Measurements from ENCODE around the gene CYTH1.
"Not testable (repeated sequence)": the region's sequence is repeated elsewhere in the genome, so short reads cannot be mapped to it uniquely, and the experiment has no call there.

The CYTH1 gene

GRCh38 chr17:78780335-78780734, 1.7 kb downstream of the CYTH1 start (continued):
- TF ChIP-seq, protein P1, sequence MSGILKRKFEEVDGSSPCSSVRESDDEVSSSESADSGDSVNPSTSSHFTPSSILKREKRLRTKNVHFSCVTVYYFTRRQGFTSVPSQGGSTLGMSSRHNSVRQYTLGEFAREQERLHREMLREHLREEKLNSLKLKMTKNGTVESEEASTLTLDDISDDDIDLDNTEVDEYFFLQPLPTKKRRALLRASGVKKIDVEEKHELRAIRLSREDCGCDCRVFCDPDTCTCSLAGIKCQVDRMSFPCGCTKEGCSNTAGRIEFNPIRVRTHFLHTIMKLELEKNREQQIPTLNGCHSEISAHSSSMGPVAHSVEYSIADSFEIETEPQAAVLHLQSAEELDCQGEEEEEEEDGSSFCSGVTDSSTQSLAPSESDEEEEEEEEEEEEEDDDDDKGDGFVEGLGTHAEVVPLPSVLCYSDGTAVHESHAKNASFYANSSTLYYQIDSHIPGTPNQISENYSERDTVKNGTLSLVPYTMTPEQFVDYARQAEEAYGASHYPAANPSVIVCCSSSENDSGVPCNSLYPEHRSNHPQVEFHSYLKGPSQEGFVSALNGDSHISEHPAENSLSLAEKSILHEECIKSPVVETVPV (CRISPR knock-in tag; IDR thresholded peaks at IDR 0.05) = no peak
- TF ChIP-seq, protein P2, sequence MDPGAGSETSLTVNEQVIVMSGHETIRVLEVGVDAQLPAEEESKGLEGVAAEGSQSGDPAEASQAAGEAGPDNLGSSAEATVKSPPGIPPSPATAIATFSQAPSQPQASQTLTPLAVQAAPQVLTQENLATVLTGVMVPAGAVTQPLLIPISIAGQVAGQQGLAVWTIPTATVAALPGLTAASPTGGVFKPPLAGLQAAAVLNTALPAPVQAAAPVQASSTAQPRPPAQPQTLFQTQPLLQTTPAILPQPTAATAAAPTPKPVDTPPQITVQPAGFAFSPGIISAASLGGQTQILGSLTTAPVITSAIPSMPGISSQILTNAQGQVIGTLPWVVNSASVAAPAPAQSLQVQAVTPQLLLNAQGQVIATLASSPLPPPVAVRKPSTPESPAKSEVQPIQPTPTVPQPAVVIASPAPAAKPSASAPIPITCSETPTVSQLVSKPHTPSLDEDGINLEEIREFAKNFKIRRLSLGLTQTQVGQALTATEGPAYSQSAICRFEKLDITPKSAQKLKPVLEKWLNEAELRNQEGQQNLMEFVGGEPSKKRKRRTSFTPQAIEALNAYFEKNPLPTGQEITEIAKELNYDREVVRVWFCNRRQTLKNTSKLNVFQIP (CRISPR knock-in tag; IDR thresholded peaks at IDR 0.05; ENCODE audit: borderline replicate concordance, low read depth) = no peak
- TF ChIP-seq ESRRG (CRISPR knock-in tag; IDR thresholded peaks at IDR 0.05) (no peak), GLIS3 (CRISPR knock-in tag; IDR thresholded peaks at IDR 0.05) (no peak), ZNF8 (CRISPR knock-in tag; IDR thresholded peaks at IDR 0.05) (no peak), BACH2 (CRISPR knock-in tag; IDR thresholded peaks at IDR 0.05; ENCODE audit: borderline replicate concordance) (no peak), ZFP3 (CRISPR knock-in tag; IDR thresholded peaks at IDR 0.05) (no peak), TCF4 (CRISPR knock-in tag; IDR thresholded peaks at IDR 0.05; ENCODE audit: borderline replicate concordance) (no peak)
- TF ChIP-seq, protein P3, sequence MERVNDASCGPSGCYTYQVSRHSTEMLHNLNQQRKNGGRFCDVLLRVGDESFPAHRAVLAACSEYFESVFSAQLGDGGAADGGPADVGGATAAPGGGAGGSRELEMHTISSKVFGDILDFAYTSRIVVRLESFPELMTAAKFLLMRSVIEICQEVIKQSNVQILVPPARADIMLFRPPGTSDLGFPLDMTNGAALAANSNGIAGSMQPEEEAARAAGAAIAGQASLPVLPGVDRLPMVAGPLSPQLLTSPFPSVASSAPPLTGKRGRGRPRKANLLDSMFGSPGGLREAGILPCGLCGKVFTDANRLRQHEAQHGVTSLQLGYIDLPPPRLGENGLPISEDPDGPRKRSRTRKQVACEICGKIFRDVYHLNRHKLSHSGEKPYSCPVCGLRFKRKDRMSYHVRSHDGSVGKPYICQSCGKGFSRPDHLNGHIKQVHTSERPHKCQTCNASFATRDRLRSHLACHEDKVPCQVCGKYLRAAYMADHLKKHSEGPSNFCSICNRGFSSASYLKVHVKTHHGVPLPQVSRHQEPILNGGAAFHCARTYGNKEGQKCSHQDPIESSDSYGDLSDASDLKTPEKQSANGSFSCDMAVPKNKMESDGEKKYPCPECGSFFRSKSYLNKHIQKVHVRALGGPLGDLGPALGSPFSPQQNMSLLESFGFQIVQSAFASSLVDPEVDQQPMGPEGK (CRISPR knock-in tag; IDR thresholded peaks at IDR 0.05; ENCODE audit: borderline replicate concordance) = no peak

DNA sequence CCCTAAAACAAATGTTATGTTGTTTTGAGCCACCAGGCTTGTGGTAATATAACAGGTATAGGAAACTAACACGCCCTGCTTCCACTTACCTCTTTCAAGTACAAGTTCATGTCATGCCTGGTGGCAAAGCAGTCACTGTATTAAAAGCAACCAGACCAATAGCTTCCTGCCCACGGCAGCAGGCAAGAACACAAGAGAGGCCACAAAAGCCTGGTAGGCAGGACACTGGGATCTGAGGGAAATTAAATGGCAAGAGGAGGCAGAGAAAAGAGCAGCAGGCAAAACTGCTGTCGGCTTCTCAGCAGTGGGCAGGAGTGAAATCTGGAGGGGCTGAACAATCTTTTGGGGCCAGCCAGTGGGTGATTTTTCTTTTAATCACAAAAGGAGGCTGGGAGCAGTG, 2.2 kb downstream of the CYTH1 start:
- TF ChIP-seq, protein P1 (CRISPR knock-in tag; IDR thresholded peaks at IDR 0.05) = no peak
- TF ChIP-seq ZFP30 (CRISPR knock-in tag; IDR thresholded peaks at IDR 0.05) (no peak), ARNTL (CRISPR knock-in tag; IDR thresholded peaks at IDR 0.05; ENCODE audit: borderline replicate concordance, low read depth) (no peak), ZNF8 (CRISPR knock-in tag; IDR thresholded peaks at IDR 0.05) (no peak)
- TF ChIP-seq, protein P2 (CRISPR knock-in tag; IDR thresholded peaks at IDR 0.05; ENCODE audit: borderline replicate concordance, low read depth) = no peak
- TF ChIP-seq, protein P3 (CRISPR knock-in tag; IDR thresholded peaks at IDR 0.05; ENCODE audit: borderline replicate concordance) = no peak
- no peak for ATAC-seq

GRCh38 chr17:78779286-78779651, 2.8 kb downstream of the CYTH1 start:
- ATAC-seq = not testable (repeated sequence)

GRCh38 chr17:78777881-78778280, 4.2 kb downstream of the CYTH1 start:
- no peak for TF ChIP-seq PPARA (CRISPR knock-in tag; IDR thresholded peaks at IDR 0.05; ENCODE audit: borderline replicate concordance)
- TF ChIP-seq ZNF70 (CRISPR knock-in tag; IDR thresholded peaks at IDR 0.05) = no peak
- TF ChIP-seq, protein P1 (CRISPR knock-in tag; IDR thresholded peaks at IDR 0.05) = no peak
- no peak for TF ChIP-seq ZNF8 (CRISPR knock-in tag; IDR thresholded peaks at IDR 0.05)
- TF ChIP-seq ESRRG (CRISPR knock-in tag; IDR thresholded peaks at IDR 0.05) = no peak
- no peak for TF ChIP-seq TOX (CRISPR knock-in tag; IDR thresholded peaks at IDR 0.05; ENCODE audit: borderline replicate concordance)
- TF ChIP-seq OSR1 (CRISPR knock-in tag; IDR thresholded peaks at IDR 0.05) = no peak
- no peak for TF ChIP-seq SNAI2 (CRISPR knock-in tag; IDR thresholded peaks at IDR 0.05)
- no peak for TF ChIP-seq ZC3H10 (CRISPR knock-in tag; IDR thresholded peaks at IDR 0.05)
- no peak for TF ChIP-seq TCF4 (CRISPR knock-in tag; IDR thresholded peaks at IDR 0.05; ENCODE audit: borderline replicate concordance)
- TF ChIP-seq CSDC2 (CRISPR knock-in tag; IDR thresholded peaks at IDR 0.05) = no peak
- TF ChIP-seq ZNF565 (CRISPR knock-in tag; conservative IDR thresholded peaks at IDR 0.05; ENCODE audit: low read depth) = no peak
- ATAC-seq = no peak

Data from SK-N-SH treated with all-trans-retinoic acid at 6 μM for 48 hours (cell line).